ENCODE data around the gene EDRF1. TPM values are rescaled to one million over a fixed set of nuclear protein-coding genes. Genes with fewer than 3 reads are reported as not detected.

The EDRF1 gene, protein sequence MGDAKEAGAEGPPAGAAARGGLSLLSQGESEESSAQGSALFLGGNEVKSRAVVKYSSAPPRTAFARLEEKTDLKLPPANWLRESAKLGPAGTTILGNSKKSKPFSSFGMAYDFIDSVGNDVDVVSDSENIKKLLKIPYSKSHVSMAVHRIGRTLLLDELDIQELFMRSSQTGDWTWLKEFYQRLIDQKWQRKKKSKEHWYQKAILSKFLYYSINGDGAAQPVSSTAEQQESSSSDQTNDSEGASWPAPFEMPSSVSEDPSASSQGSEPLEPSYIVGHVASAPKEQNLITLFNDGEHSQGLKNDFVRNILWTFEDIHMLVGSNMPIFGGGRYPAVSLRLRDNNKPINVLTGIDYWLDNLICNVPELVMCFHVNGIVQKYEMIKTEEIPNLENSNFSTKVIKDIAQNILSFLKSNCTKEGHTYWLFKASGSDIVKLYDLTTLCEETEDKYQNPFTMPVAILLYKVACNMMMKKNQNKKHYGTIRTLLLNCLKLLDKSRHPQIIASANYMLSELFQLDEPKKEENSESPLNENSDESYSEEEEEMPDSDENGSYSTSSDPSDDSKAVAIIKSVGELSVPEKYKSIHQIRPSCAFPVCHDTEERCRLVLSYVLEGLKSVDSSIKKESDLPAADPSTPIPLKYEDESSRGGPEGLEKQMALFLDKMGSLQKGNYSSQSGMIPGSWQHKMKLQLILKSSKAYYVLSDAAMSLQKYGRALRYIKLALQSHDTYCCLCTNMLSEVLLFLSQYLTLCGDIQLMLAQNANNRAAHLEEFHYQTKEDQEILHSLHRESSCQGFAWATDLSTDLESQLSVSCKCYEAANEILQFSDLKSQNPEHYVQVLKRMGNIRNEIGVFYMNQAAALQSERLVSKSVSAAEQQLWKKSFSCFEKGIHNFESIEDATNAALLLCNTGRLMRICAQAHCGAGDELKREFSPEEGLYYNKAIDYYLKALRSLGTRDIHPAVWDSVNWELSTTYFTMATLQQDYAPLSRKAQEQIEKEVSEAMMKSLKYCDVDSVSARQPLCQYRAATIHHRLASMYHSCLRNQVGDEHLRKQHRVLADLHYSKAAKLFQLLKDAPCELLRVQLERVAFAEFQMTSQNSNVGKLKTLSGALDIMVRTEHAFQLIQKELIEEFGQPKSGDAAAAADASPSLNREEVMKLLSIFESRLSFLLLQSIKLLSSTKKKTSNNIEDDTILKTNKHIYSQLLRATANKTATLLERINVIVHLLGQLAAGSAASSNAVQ
- 27.3 and 28.9 TPM in 2 replicates for total RNA-seq
- 10.1 and 11.4 TPM in 2 replicates for polyA plus RNA-seq

- no peaks in the 10 kb centered on the region for H3K27me3 ChIP-seq
- peaks cover 7% of the 10 kb centered on the region for H3K4me1 ChIP-seq (ENCODE audit: insufficient read depth)
- TF ChIP-seq, protein P1, sequence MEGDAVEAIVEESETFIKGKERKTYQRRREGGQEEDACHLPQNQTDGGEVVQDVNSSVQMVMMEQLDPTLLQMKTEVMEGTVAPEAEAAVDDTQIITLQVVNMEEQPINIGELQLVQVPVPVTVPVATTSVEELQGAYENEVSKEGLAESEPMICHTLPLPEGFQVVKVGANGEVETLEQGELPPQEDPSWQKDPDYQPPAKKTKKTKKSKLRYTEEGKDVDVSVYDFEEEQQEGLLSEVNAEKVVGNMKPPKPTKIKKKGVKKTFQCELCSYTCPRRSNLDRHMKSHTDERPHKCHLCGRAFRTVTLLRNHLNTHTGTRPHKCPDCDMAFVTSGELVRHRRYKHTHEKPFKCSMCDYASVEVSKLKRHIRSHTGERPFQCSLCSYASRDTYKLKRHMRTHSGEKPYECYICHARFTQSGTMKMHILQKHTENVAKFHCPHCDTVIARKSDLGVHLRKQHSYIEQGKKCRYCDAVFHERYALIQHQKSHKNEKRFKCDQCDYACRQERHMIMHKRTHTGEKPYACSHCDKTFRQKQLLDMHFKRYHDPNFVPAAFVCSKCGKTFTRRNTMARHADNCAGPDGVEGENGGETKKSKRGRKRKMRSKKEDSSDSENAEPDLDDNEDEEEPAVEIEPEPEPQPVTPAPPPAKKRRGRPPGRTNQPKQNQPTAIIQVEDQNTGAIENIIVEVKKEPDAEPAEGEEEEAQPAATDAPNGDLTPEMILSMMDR (IDR thresholded peaks at IDR 0.05; ENCODE audit: poor library complexity): no peak
- no peak for TF ChIP-seq EZH2 (IDR thresholded peaks at IDR 0.05; ENCODE audit: borderline replicate concordance)
- TF ChIP-seq EZH2phosphoT487 (IDR thresholded peaks at IDR 0.05; ENCODE audit: low read depth, severe bottlenecking, unreplicated experiment): no peak
- H3K79me2 ChIP-seq: peaks cover 24% of the 10 kb centered on the region
- H2AFZ ChIP-seq: peak within 1 kb of the TSS; percentile 66
- DNase-seq (ENCODE audit: low spot score): peak; percentile 100
- no peaks in the 10 kb centered on the region for H3K36me3 ChIP-seq (replicated peaks; ENCODE audit: insufficient read depth, low read depth)
- H3K4me3 ChIP-seq: peak within 1 kb of the TSS; percentile 53
- peak within 1 kb of the TSS; percentile 79 for H3K27ac ChIP-seq
- no peaks in the 10 kb centered on the region for H3K9me2 ChIP-seq (replicated peaks; ENCODE audit: insufficient read depth)
- no peaks in the 10 kb centered on the region for H3K9me3 ChIP-seq (ENCODE audit: low read depth)
- WGBS (ENCODE audit: low lambda C conversion rate, missing lambda C conversion rate): under 1% methylated on average over 66 of the region's 72 CpGs
- H4K20me1 ChIP-seq (ENCODE audit: insufficient read depth, poor library complexity, severe bottlenecking): no peaks in the 10 kb centered on the region
- peak within 1 kb of the TSS; percentile 87 for H3K4me2 ChIP-seq
These were observed at the start of gene EDRF1 for GRCh38 chr10:125719173-125720001. EDRF1 (plus strand) TSS chr10:125719709; CDS start chr10:125719808, 99 bp downstream.

DNA sequence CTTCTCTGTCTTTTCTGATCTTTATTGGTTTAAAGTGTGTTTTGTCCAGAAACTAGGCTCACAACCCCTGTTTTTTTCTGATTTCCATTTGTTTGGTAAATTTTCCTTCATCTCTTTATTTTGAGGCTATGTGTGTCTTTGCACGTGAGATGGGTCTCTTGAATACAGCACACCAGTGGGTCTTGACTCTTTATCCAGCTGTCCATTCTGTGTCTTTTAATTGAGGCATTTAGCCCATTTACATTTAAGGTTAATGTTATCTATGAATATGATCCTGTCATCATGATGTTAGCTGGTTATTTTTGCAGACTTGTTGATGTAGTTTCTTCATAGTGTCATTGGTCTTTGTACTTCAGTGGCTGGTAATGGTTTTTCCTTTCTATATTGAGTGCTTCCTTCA is 46.6 kb upstream of the EDRF1 start:
- Histone ChIP-seq H3K79me2 (no peaks in the 10 kb centered on the region), H3K4me2 (no peak overlapping the region), H2AFZ (no peak overlapping the region), H3K27ac (no peak overlapping the region), H3K9me2 (replicated peaks; ENCODE audit: insufficient read depth) (no peaks in the 10 kb centered on the region), H3K9me3 (ENCODE audit: low read depth) (no peaks in the 10 kb centered on the region), H3K27me3 (no peaks in the 10 kb centered on the region), H3K4me1 (ENCODE audit: insufficient read depth) (no peaks in the 10 kb centered on the region), H3K36me3 (replicated peaks; ENCODE audit: insufficient read depth, low read depth) (no peaks in the 10 kb centered on the region), H4K20me1 (ENCODE audit: insufficient read depth, poor library complexity, severe bottlenecking) (no peaks in the 10 kb centered on the region), H3K4me3 (no peak overlapping the region)
- WGBS (ENCODE audit: low lambda C conversion rate, missing lambda C conversion rate): 83% methylated on average over 1 of the region's 1 CpG
- no peak for DNase-seq (ENCODE audit: low spot score)
- TF ChIP-seq, protein P1 (IDR thresholded peaks at IDR 0.05; ENCODE audit: poor library complexity): no peak
- TF ChIP-seq EZH2 (IDR thresholded peaks at IDR 0.05; ENCODE audit: borderline replicate concordance) (no peak), EZH2phosphoT487 (IDR thresholded peaks at IDR 0.05; ENCODE audit: low read depth, severe bottlenecking, unreplicated experiment) (no peak)

- Histone ChIP-seq H3K4me1 (ENCODE audit: insufficient read depth) (no peaks in the 10 kb centered on the region), H3K27me3 (no peaks in the 10 kb centered on the region), H3K4me2 (no peak overlapping the region), H3K27ac (no peak overlapping the region), H4K20me1 (ENCODE audit: insufficient read depth, poor library complexity, severe bottlenecking) (no peaks in the 10 kb centered on the region), H3K9me3 (ENCODE audit: low read depth) (no peaks in the 10 kb centered on the region), H2AFZ (no peak overlapping the region), H3K9me2 (replicated peaks; ENCODE audit: insufficient read depth) (no peaks in the 10 kb centered on the region), H3K79me2 (no peaks in the 10 kb centered on the region), H3K36me3 (replicated peaks; ENCODE audit: insufficient read depth, low read depth) (no peaks in the 10 kb centered on the region), H3K4me3 (no peak overlapping the region)
- 84% methylated on average over 11 of the region's 11 CpGs for WGBS (ENCODE audit: low lambda C conversion rate, missing lambda C conversion rate)
- TF ChIP-seq EZH2phosphoT487 (IDR thresholded peaks at IDR 0.05; ENCODE audit: low read depth, severe bottlenecking, unreplicated experiment): no peak
- TF ChIP-seq, protein P1 (IDR thresholded peaks at IDR 0.05; ENCODE audit: poor library complexity): no peak
- no peak for TF ChIP-seq EZH2 (IDR thresholded peaks at IDR 0.05; ENCODE audit: borderline replicate concordance)
- no peak for DNase-seq (ENCODE audit: low spot score)
These were observed 40.1 kb upstream of the EDRF1 start for GRCh38 chr10:125679436-125679835.

All from hepatocyte (in vitro differentiated cells).